GM12891 (cell line): Measurements from ENCODE around the gene PGBD5.

Source experiments
- POLR2A ChIP-seq: IDR thresholded peaks from 2 replicates; pipeline ENCODE4 v1.6.1; 2011; ENCODE audit warnings: low read depth, low read length, control low read depth
- POLR2AphosphoS5 ChIP-seq: IDR thresholded peaks from 2 replicates; pipeline ENCODE4 v1.6.1; 2011; ENCODE audit warnings: low read depth, low read length, control low read depth
- POU2F2 ChIP-seq: IDR thresholded peaks from 2 replicates; pipeline ENCODE4 v1.6.1; 2011; ENCODE audit warnings: low read depth, mild to moderate bottlenecking, control low read depth, low read length, moderate library complexity
- SPI1 ChIP-seq: IDR thresholded peaks from 2 replicates; pipeline ENCODE4 v1.6.1; 2011; ENCODE audit warnings: low read depth, low read length, control low read depth
- TAF1 ChIP-seq: IDR thresholded peaks from 2 replicates; pipeline ENCODE4 v1.6.1; 2011; ENCODE audit warnings: low read depth, low read length, control low read depth

DNA sequence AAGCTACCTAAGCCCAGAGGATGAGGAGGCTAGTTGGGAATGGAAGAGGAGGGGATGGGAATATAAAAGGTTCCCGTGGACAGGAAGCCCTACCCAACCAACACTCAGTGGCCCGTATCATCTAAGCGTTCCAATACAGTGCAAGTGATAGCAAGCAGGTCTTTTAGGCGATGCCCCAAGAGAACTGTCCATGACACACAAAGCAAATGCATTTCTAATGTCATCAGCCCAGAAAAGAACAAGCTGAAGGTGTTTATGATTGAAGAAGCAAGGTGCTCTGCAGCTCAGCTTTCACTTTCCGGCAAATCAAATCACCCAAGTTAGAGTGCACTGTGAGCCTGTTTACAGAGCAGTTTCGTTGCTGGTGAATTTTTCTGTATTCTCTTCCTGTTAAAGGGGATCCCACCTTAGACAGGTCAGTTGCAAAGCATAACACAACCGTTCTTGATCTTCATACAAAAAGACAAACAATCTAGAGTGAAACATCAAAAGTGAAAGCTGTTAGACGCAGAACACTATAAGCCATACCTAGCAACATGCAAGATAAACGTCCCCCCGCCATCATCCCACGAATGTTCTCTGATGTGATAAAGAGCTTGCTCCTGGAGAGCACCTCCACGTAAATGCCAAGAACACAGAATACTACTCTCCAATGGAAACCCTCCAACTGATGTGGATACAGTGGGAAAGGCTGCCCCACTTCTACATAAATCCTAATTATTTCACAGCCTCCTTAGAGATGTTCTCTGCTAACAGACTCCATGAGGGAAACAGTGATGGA, 54.0 kb downstream of the PGBD5 start:
- TF ChIP-seq POLR2A (no peak), POLR2AphosphoS5 (no peak), POU2F2 (no peak), TAF1 (no peak), SPI1 (no peak)
